Neural progenitor cell (in vitro differentiated cells): ENCODE results near the gene DACH1. TPM values are rescaled to one million over a fixed set of nuclear protein-coding genes. Genes with fewer than 3 reads are reported as not detected.

Experiments used
- DNase-seq: peaks from one replicate; pipeline ENCODE4 v3.0.0-alpha.2; 2016; ENCODE audit warnings: low spot score
- H2AFZ ChIP-seq: fragments of 200-600 bp; sonication (generic); replicated peaks from 2 replicates; pipeline ENCODE4 v1.6.1; 2016; ENCODE audit warnings: antibody characterized with exemption
- H3F3A ChIP-seq: fragments of 200-600 bp; sonication (generic); 2 replicates; pipeline ENCODE4 v1.6.1; 2016; ENCODE audit warnings: antibody characterized with exemption, low read depth
- H3K27ac ChIP-seq: fragments of 200-600 bp; sonication (generic); 2 replicates; pipeline ENCODE4 v1.5.1; 2016; ENCODE audit warnings: mild to moderate bottlenecking
- H3K27me3 ChIP-seq: fragments of 200-600 bp; sonication (generic); 2 replicates; pipeline ENCODE4 v1.6.1; 2016; ENCODE audit warnings: mild to moderate bottlenecking, moderate library complexity
- H3K36me3 ChIP-seq: fragments of 200-600 bp; sonication (generic); 2 replicates; pipeline ENCODE4 v1.5.1; 2016
- H3K4me1 ChIP-seq: fragments of 200-600 bp; sonication (generic); 2 replicates; pipeline ENCODE4 v1.6.1; 2016; ENCODE audit warnings: mixed run types
- H3K4me2 ChIP-seq: fragments of 200-600 bp; sonication (generic); 2 replicates; pipeline ENCODE4 v1.6.1; 2016
- H3K4me3 ChIP-seq: fragments of 200-600 bp; sonication (generic); 2 replicates; pipeline ENCODE4 v1.5.1; 2016
- H3K79me2 ChIP-seq: fragments of 200-600 bp; sonication (generic); 2 replicates; pipeline ENCODE4 v1.6.1; 2016; ENCODE audit warnings: low read depth
- H3K9ac ChIP-seq: fragments of 200-600 bp; sonication (generic); 2 replicates; pipeline ENCODE4 v1.6.1; 2016
- H3K9me3 ChIP-seq: fragments of 200-600 bp; sonication (generic); 2 replicates; pipeline ENCODE4 v1.5.1; 2016; ENCODE audit warnings: low read depth
- H4K20me1 ChIP-seq: fragments of 200-600 bp; sonication (generic); 2 replicates; pipeline ENCODE4 v1.6.1; 2016; ENCODE audit warnings: low read depth
- H3K27ac Mint-ChIP-seq: 3 replicates; pipeline ENCODE4 v1.8.0; 2021; ENCODE audit warnings: mixed read lengths
- H3K27me3 Mint-ChIP-seq: 2 replicates; pipeline ENCODE4 v1.8.0; 2022; ENCODE audit warnings: low read depth, mild to moderate bottlenecking, inconsistent platforms, moderate library complexity, mixed read lengths; ENCODE audit not compliant: insufficient read depth
- H3K36me3 Mint-ChIP-seq: 3 replicates; pipeline ENCODE4 v1.8.0; 2021; ENCODE audit warnings: mixed read lengths
- H3K4me1 Mint-ChIP-seq: 3 replicates; pipeline ENCODE4 v1.8.0; 2021; ENCODE audit warnings: mixed read lengths
- H3K4me3 Mint-ChIP-seq: 3 replicates; pipeline ENCODE4 v1.8.0; 2021; ENCODE audit warnings: mild to moderate bottlenecking, moderate library complexity, mixed read lengths
- H3K9me3 Mint-ChIP-seq: 3 replicates; pipeline ENCODE4 v1.8.0; 2020; ENCODE audit warnings: mixed read lengths
- CTCF ChIP-seq: fragments of 200-600 bp; sonication (generic); IDR thresholded peaks from 2 replicates; pipeline ENCODE4 v1.5.1; 2017; ENCODE audit warnings: antibody characterized with exemption, mild to moderate bottlenecking
- EZH2 ChIP-seq: fragments of 200-600 bp; sonication (generic); IDR thresholded peaks from 2 replicates; pipeline ENCODE4 v1.6.1; 2017; ENCODE audit warnings: antibody characterized with exemption, mild to moderate bottlenecking, moderate library complexity
- EZH2phosphoT487 ChIP-seq: fragments of 200-600 bp; sonication (generic); IDR thresholded peaks from 2 replicates; pipeline ENCODE4 v1.6.1; 2017; ENCODE audit warnings: antibody characterized with exemption
- total RNA-seq: library from RNA; depleted of rRNA; stranded (reverse); fragments of >200 nt; gene quantifications from 2 replicates; pipeline ENCODE4 v1.2.3, GENCODE V29; 2015; ENCODE audit warnings: low replicate concordance

The DACH1 gene
- total RNA-seq, 1 donor from 2014 or later, result 27.6 TPM

DNA sequence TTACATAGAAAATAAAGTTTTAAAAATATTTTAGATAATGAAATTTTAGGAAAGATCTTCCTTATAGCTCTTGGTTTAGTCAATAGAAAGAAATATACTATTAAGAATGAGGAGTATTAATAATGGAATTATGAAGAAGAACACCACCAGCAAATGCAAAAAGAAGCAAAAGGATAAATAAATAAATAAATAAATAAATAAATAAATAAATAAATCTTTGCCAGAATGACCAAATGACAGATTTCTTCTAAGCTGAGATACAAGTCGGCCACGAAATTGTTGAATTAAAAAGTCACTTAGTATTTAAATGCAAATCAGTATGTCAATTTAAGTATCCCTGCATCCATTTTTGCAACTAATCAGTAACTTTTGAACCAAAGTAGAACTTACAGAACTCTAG lies 95.9 kb downstream of the DACH1 start:
- H3K27me3 ChIP-seq, result no peaks in the 10 kb centered on the region
- TF ChIP-seq CTCF (no peak), EZH2phosphoT487 (no peak), EZH2 (no peak)
- no peak overlapping the region for H3K4me3 Mint-ChIP-seq
- H3K79me2 ChIP-seq, result no peaks in the 10 kb centered on the region
- no peak overlapping the region for H3K27ac Mint-ChIP-seq
- no peaks in the 10 kb centered on the region for H3K9me3 Mint-ChIP-seq
- peaks cover 18% of the 10 kb centered on the region for H3K4me1 ChIP-seq
- H3K9ac ChIP-seq, result no peak overlapping the region
- H3K9me3 ChIP-seq, result no peaks in the 10 kb centered on the region
- peaks cover 29% of the 10 kb centered on the region for H3K4me1 Mint-ChIP-seq
- H3K4me3 ChIP-seq, result no peak overlapping the region
- no peaks in the 10 kb centered on the region for H3K36me3 ChIP-seq
- peaks cover 2% of the 10 kb centered on the region for H3K27me3 Mint-ChIP-seq
- H4K20me1 ChIP-seq, result no peaks in the 10 kb centered on the region
- no peak for DNase-seq
- H3F3A ChIP-seq, result no peaks in the 10 kb centered on the region
- H3K27ac ChIP-seq, result peak overlapping the region; percentile 24
- H3K36me3 Mint-ChIP-seq, result peaks cover under 1% of the 10 kb centered on the region
- no peak overlapping the region for H2AFZ ChIP-seq
- no peak overlapping the region for H3K4me2 ChIP-seq

DNA sequence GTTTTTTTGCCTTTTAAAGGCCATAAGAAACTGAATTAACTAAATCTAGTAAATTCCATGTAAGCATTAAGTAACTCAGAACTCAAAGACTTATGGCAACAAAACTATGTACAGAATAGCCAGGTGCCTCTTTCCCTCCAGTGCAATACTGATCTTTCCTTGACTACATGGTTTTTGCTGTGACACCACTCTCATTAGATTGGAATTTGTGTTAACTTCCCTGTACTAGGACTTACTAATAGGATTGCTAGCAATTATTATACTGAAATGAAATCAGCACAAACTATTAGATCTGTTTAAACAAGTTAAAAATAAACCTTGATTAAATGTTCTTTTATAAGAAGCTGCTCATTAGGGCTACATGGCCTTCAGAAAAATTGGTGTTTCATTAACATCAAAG lies 96.3 kb downstream of the DACH1 start:
- Histone ChIP-seq H3K9ac (no peak overlapping the region), H3K4me3 (no peak overlapping the region), H3K27me3 (no peaks in the 10 kb centered on the region), H3K4me1 (peaks cover 18% of the 10 kb centered on the region), H4K20me1 (no peaks in the 10 kb centered on the region), H3K36me3 (no peaks in the 10 kb centered on the region), H3K27ac (peak overlapping the region; percentile 24), H3K9me3 (no peaks in the 10 kb centered on the region), H2AFZ (no peak overlapping the region), H3K79me2 (no peaks in the 10 kb centered on the region), H3K4me2 (no peak overlapping the region), H3F3A (no peaks in the 10 kb centered on the region)
- no peak overlapping the region for H3K27ac Mint-ChIP-seq
- peaks cover 2% of the 10 kb centered on the region for H3K36me3 Mint-ChIP-seq
- no peak for TF ChIP-seq EZH2
- no peak for TF ChIP-seq CTCF
- no peak for TF ChIP-seq EZH2phosphoT487
- H3K4me1 Mint-ChIP-seq, result peaks cover 29% of the 10 kb centered on the region
- no peak for DNase-seq
- H3K9me3 Mint-ChIP-seq, result no peaks in the 10 kb centered on the region
- H3K4me3 Mint-ChIP-seq, result no peak overlapping the region
- H3K27me3 Mint-ChIP-seq, result peaks cover 2% of the 10 kb centered on the region

DNA sequence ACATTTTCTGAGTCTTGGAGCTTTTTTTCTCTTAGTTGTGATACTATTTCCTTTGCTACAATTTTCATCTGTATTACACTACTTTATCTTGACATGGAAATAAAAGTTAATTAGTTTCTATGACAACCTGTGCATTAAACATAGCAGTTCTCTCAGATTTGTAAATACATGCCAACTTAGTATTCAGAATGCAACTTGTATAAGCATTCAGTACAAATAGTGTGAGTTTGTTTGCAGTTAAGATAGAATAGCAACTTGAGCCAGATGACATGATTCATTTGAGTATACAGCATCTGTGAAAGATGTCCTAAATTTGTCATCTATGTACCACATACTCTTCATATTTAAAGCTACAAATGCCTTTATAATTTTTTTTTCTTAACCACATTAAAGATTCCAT lies 98.1 kb downstream of the DACH1 start:
- peaks cover 2% of the 10 kb centered on the region for H3K27me3 Mint-ChIP-seq

More for the DNA sequence above, 98.1 kb downstream of the DACH1 start:
- TF ChIP-seq EZH2, result no peak
- no peak for TF ChIP-seq EZH2phosphoT487
- no peak for TF ChIP-seq CTCF
- H3K4me2 ChIP-seq, result no peak overlapping the region
- DNase-seq, result no peak
- H3K4me3 ChIP-seq, result no peak overlapping the region
- no peaks in the 10 kb centered on the region for H3K9me3 Mint-ChIP-seq
- H3K4me1 Mint-ChIP-seq, result peaks cover 27% of the 10 kb centered on the region
- H3K79me2 ChIP-seq, result no peaks in the 10 kb centered on the region
- no peak overlapping the region for H3K9ac ChIP-seq
- no peaks in the 10 kb centered on the region for H4K20me1 ChIP-seq
- H3F3A ChIP-seq, result no peaks in the 10 kb centered on the region
- peaks cover 18% of the 10 kb centered on the region for H3K4me1 ChIP-seq
- no peak overlapping the region for H2AFZ ChIP-seq
- no peak overlapping the region for H3K4me3 Mint-ChIP-seq
- H3K27ac ChIP-seq, result no peak overlapping the region
- H3K9me3 ChIP-seq, result no peaks in the 10 kb centered on the region
- H3K36me3 ChIP-seq, result no peaks in the 10 kb centered on the region
- H3K36me3 Mint-ChIP-seq, result peaks cover 5% of the 10 kb centered on the region
- H3K27ac Mint-ChIP-seq, result no peak overlapping the region
- H3K27me3 ChIP-seq, result no peaks in the 10 kb centered on the region
